Measurements from ENCODE around the gene BRAT1.

The BRAT1 gene

GRCh38 chr7:2523461-2523936 is 31.8 kb downstream of the BRAT1 start:
- Histone ChIP-seq H3K27ac (ENCODE audit: low read depth, low read length) (peak overlapping the region; percentile 88), H3K4me2 (ENCODE audit: low read length) (peak overlapping the region; percentile 79), H3K4me1 (ENCODE audit: control insufficient read depth in 1 of 2, insufficient read depth in 2 of 2, low read length in 2 of 2) (peaks cover 49 to 58% of the 10 kb centered on the region in 2 experiments), H3K18ac (ENCODE audit: low read length) (peak overlapping the region; percentile 68), H3K27me3 (ENCODE audit: insufficient read depth, low read length) (peaks cover 12% of the 10 kb centered on the region), H3K4me3 (ENCODE audit: low read depth, low read length) (no peak overlapping the region), H4K12ac (ENCODE audit: low read depth, low read length) (peak overlapping the region; percentile 37), H3K23ac (ENCODE audit: low read length) (no peak overlapping the region), H3K9me3 (ENCODE audit: insufficient read depth, low read depth, low read length) (no peaks in the 10 kb centered on the region), H2BK120ac (ENCODE audit: insufficient read depth, low read length, poor library complexity) (peak overlapping the region; percentile 78), H4K91ac (ENCODE audit: low read depth, low read length) (peak overlapping the region; percentile 67), H2BK12ac (ENCODE audit: low read length) (peak overlapping the region; percentile 55), H3K4ac (ENCODE audit: low read depth, low read length) (peak overlapping the region; percentile 71), H2AFZ (ENCODE audit: insufficient read depth, low read length, poor library complexity) (peak overlapping the region; percentile 1), H3K9ac (ENCODE audit: low read length) (peak overlapping the region; percentile 21), H2BK5ac (ENCODE audit: low read depth, low read length, poor library complexity) (peak overlapping the region; percentile 78), H3K14ac (ENCODE audit: low read length) (peak overlapping the region; percentile 65), H4K8ac (ENCODE audit: low read depth, low read length) (peak overlapping the region; percentile 83), H3K79me1 (ENCODE audit: low read length) (peaks cover 30% of the 10 kb centered on the region), H3K36me3 (ENCODE audit: control insufficient read depth in 1 of 2, insufficient read depth in 2 of 2, low read length in 2 of 2) (peaks cover 27 to 30% of the 10 kb centered on the region in 2 experiments), H2AK5ac (ENCODE audit: low read length) (peak overlapping the region; percentile 29), H3K79me2 (ENCODE audit: control insufficient read depth, insufficient read depth, low read length, poor library complexity) (peaks cover 10% of the 10 kb centered on the region)
- no peak for DNase-seq
- WGBS (ENCODE audit: extremely low coverage, insufficient coverage, insufficient read length) = no CpG with 5 or more reads among the region's 22 CpGs

GRCh38 chr7:2522780-2523433 is 32.4 kb downstream of the BRAT1 start:
- no CpG with 5 or more reads among the region's 19 CpGs for WGBS (ENCODE audit: extremely low coverage, insufficient coverage, insufficient read length)
- H3K79me1 ChIP-seq (ENCODE audit: low read length) = peaks cover 31% of the 10 kb centered on the region
- H3K23ac ChIP-seq (ENCODE audit: low read length) = no peak overlapping the region
- H3K27me3 ChIP-seq (ENCODE audit: insufficient read depth, low read length) = peaks cover 18% of the 10 kb centered on the region
- peaks cover 54 to 60% of the 10 kb centered on the region in 2 experiments for H3K4me1 ChIP-seq (ENCODE audit: control insufficient read depth in 1 of 2, insufficient read depth in 2 of 2, low read length in 2 of 2)
- H4K8ac ChIP-seq (ENCODE audit: low read depth, low read length) = peak overlapping the region; percentile 83
- peak overlapping the region; percentile 91 for H2BK12ac ChIP-seq (ENCODE audit: low read length)
- peak overlapping the region; percentile 92 for H2AK5ac ChIP-seq (ENCODE audit: low read length)
- H3K14ac ChIP-seq (ENCODE audit: low read length) = peak overlapping the region; percentile 93
- peak overlapping the region; percentile 95 for H4K91ac ChIP-seq (ENCODE audit: low read depth, low read length)
- no peak for DNase-seq
- H3K4me2 ChIP-seq (ENCODE audit: low read length) = peak overlapping the region; percentile 79
- peak overlapping the region; percentile 78 for H2BK5ac ChIP-seq (ENCODE audit: low read depth, low read length, poor library complexity)
- H3K4me3 ChIP-seq (ENCODE audit: low read depth, low read length) = no peak overlapping the region
- H2AFZ ChIP-seq (ENCODE audit: insufficient read depth, low read length, poor library complexity) = peak overlapping the region; percentile 30
- H3K18ac ChIP-seq (ENCODE audit: low read length) = peak overlapping the region; percentile 90
- peak overlapping the region; percentile 13 for H3K9ac ChIP-seq (ENCODE audit: low read length)
- H4K12ac ChIP-seq (ENCODE audit: low read depth, low read length) = peak overlapping the region; percentile 45
- H3K36me3 ChIP-seq (ENCODE audit: control insufficient read depth in 1 of 2, insufficient read depth in 2 of 2, low read length in 2 of 2) = peaks cover 25% of the 10 kb centered on the region in 2 experiments
- peak overlapping the region; percentile 81 for H3K4ac ChIP-seq (ENCODE audit: low read depth, low read length)
- peaks cover 10% of the 10 kb centered on the region for H3K79me2 ChIP-seq (ENCODE audit: control insufficient read depth, insufficient read depth, low read length, poor library complexity)
- H2BK120ac ChIP-seq (ENCODE audit: insufficient read depth, low read length, poor library complexity) = peak overlapping the region; percentile 87
- no peaks in the 10 kb centered on the region for H3K9me3 ChIP-seq (ENCODE audit: insufficient read depth, low read depth, low read length)
- peak overlapping the region; percentile 88 for H3K27ac ChIP-seq (ENCODE audit: low read depth, low read length)

DNA sequence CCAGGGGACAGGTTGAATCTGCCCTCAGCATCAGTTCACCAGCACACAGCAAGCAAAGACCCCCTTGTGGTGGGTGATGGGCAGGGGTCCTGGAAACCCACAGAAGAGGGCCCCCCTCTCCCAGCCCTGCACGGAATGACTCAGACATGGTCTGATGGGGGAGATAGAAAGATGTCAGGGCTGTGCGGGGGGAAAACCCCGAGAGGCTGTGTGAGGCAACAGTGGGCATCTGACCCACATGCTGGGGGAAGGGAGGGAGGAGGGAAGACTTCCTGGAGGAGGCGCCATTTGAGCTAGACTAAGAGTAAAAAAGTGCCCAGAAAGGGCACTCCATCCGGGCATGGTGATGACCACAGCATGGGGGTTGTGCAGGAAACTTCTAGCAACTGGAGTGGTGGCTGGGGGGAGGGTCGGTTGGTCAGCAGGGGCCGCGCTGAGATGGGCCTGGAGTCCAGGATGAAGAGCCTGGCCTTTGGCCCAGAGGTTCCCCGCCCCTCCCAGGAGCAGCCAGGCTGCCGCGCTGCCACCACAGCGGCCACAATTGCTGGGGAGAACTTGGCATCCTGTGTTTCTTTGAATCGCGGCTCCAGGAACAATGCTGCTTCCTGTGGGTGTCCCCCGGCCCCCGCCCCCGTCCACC is 33.3 kb downstream of the BRAT1 start:
- no CpG with 5 or more reads among the region's 17 CpGs for WGBS (ENCODE audit: extremely low coverage, insufficient coverage, insufficient read length)
- Histone ChIP-seq H2BK12ac (ENCODE audit: low read length) (peak overlapping the region; percentile 29), H3K4ac (ENCODE audit: low read depth, low read length) (peak overlapping the region; percentile 17)

GRCh38 chr7:2521341-2521745 is 34.0 kb downstream of the BRAT1 start:
- Histone ChIP-seq H3K9me3 (ENCODE audit: insufficient read depth, low read depth, low read length) (no peaks in the 10 kb centered on the region), H2BK120ac (ENCODE audit: insufficient read depth, low read length, poor library complexity) (peak overlapping the region; percentile 87), H2AFZ (ENCODE audit: insufficient read depth, low read length, poor library complexity) (no peak overlapping the region), H4K91ac (ENCODE audit: low read depth, low read length) (peak overlapping the region; percentile 95), H3K79me1 (ENCODE audit: low read length) (peaks cover 33% of the 10 kb centered on the region), H3K27me3 (ENCODE audit: insufficient read depth, low read length) (peaks cover 19% of the 10 kb centered on the region), H4K12ac (ENCODE audit: low read depth, low read length) (no peak overlapping the region), H3K4me2 (ENCODE audit: low read length) (peak overlapping the region; percentile 79), H3K27ac (ENCODE audit: low read depth, low read length) (no peak overlapping the region), H3K18ac (ENCODE audit: low read length) (peak overlapping the region; percentile 32), H3K4me1 (ENCODE audit: control insufficient read depth in 1 of 2, insufficient read depth in 2 of 2, low read length in 2 of 2) (peaks cover 63 to 69% of the 10 kb centered on the region in 2 experiments), H2BK12ac (ENCODE audit: low read length) (peak overlapping the region; percentile 29), H3K36me3 (ENCODE audit: control insufficient read depth in 1 of 2, insufficient read depth in 2 of 2, low read length in 2 of 2) (peaks cover 12 to 13% of the 10 kb centered on the region in 2 experiments), H3K14ac (ENCODE audit: low read length) (peak overlapping the region; percentile 47), H3K4ac (ENCODE audit: low read depth, low read length) (peak overlapping the region; percentile 10), H2BK5ac (ENCODE audit: low read depth, low read length, poor library complexity) (no peak overlapping the region), H3K4me3 (ENCODE audit: low read depth, low read length) (peak overlapping the region; percentile 76), H3K9ac (ENCODE audit: low read length) (no peak overlapping the region), H3K79me2 (ENCODE audit: control insufficient read depth, insufficient read depth, low read length, poor library complexity) (peaks cover 10% of the 10 kb centered on the region), H4K8ac (ENCODE audit: low read depth, low read length) (no peak overlapping the region), H2AK5ac (ENCODE audit: low read length) (peak overlapping the region; percentile 31), H3K23ac (ENCODE audit: low read length) (no peak overlapping the region)
- no peak for DNase-seq
- no CpG with 5 or more reads among the region's 21 CpGs for WGBS (ENCODE audit: extremely low coverage, insufficient coverage, insufficient read length)

More for the DNA sequence above, 33.3 kb downstream of the BRAT1 start:
- H4K12ac ChIP-seq (ENCODE audit: low read depth, low read length) = peak overlapping the region; percentile 6
- H3K4me1 ChIP-seq (ENCODE audit: control insufficient read depth in 1 of 2, insufficient read depth in 2 of 2, low read length in 2 of 2) = peaks cover 56 to 62% of the 10 kb centered on the region in 2 experiments
- H3K18ac ChIP-seq (ENCODE audit: low read length) = peak overlapping the region; percentile 45
- H2AFZ ChIP-seq (ENCODE audit: insufficient read depth, low read length, poor library complexity) = no peak overlapping the region
- peaks cover 31% of the 10 kb centered on the region for H3K79me1 ChIP-seq (ENCODE audit: low read length)
- H2BK120ac ChIP-seq (ENCODE audit: insufficient read depth, low read length, poor library complexity) = peak overlapping the region; percentile 87
- H3K9ac ChIP-seq (ENCODE audit: low read length) = no peak overlapping the region
- H3K23ac ChIP-seq (ENCODE audit: low read length) = no peak overlapping the region
- H3K4me3 ChIP-seq (ENCODE audit: low read depth, low read length) = no peak overlapping the region
- H4K8ac ChIP-seq (ENCODE audit: low read depth, low read length) = peak overlapping the region; percentile 30
- H4K91ac ChIP-seq (ENCODE audit: low read depth, low read length) = peak overlapping the region; percentile 95
- peak overlapping the region; percentile 88 for H3K27ac ChIP-seq (ENCODE audit: low read depth, low read length)
- H3K27me3 ChIP-seq (ENCODE audit: insufficient read depth, low read length) = peaks cover 19% of the 10 kb centered on the region
- peak; percentile 53 to 67 for DNase-seq
- H3K79me2 ChIP-seq (ENCODE audit: control insufficient read depth, insufficient read depth, low read length, poor library complexity) = peaks cover 10% of the 10 kb centered on the region
- peaks cover 20 to 21% of the 10 kb centered on the region in 2 experiments for H3K36me3 ChIP-seq (ENCODE audit: control insufficient read depth in 1 of 2, insufficient read depth in 2 of 2, low read length in 2 of 2)
- peak overlapping the region; percentile 79 for H3K4me2 ChIP-seq (ENCODE audit: low read length)
- peak overlapping the region; percentile 47 for H3K14ac ChIP-seq (ENCODE audit: low read length)
- no peaks in the 10 kb centered on the region for H3K9me3 ChIP-seq (ENCODE audit: insufficient read depth, low read depth, low read length)
- H2AK5ac ChIP-seq (ENCODE audit: low read length) = peak overlapping the region; percentile 31
- peak overlapping the region; percentile 75 for H2BK5ac ChIP-seq (ENCODE audit: low read depth, low read length, poor library complexity)

Measured in trophoblast cell (in vitro differentiated cells and primary cell).